Measurements from ENCODE around the gene HIGD2A. TPM values are rescaled to one million over a fixed set of nuclear protein-coding genes. Genes with fewer than 3 reads are reported as not detected.
A peak's percentile ranks its signal among the peaks of the same experiment; 100 is the strongest.

HIGD2A gene
- total and polyA plus RNA-seq, 9 of the 15 experiments (the other 6 are each of a cell fraction or from before 2014, with no cell fraction given): 94.7 to 264 (median 163) TPM

GRCh38 chr5:176388444-176389134, at the start of gene HIGD2A, which contains the start of gene NOP16 (continued):
- TF ChIP-seq VEZF1 (CRISPR knock-in tag; IDR thresholded peaks at IDR 0.05) (peak; percentile 92), U2AF2 (optimal IDR thresholded peaks at IDR 0.05; ENCODE audit: low read depth, low read length) (no peak), NEUROD1 (IDR thresholded peaks at IDR 0.05; ENCODE audit: borderline replicate concordance, low read depth, low read length, partially characterized antibody) (peak; percentile 85), NR2F6 (CRISPR knock-in tag; IDR thresholded peaks at IDR 0.05) (no peak), L3MBTL2 (IDR thresholded peaks at IDR 0.05) (peak; percentile 87), TAL1 (IDR thresholded peaks at IDR 0.05) (peak; percentile 36), ZNF398 (CRISPR knock-in tag; IDR thresholded peaks at IDR 0.05) (no peak), TRIM28 (IDR thresholded peaks at IDR 0.05) (peak; percentile 68; the same call in 1 of the 2 replicates), SPI1 (IDR thresholded peaks at IDR 0.05; ENCODE audit: borderline replicate concordance, low read depth, low read length) (peak; percentile 27; the same call in 1 of the 2 replicates), LARP7 (IDR thresholded peaks at IDR 0.05) (peak; percentile 86; the same call in 1 of the 2 replicates), TBP (optimal IDR thresholded peaks at IDR 0.05; ENCODE audit: low read depth, low read length) (peak; percentile 72), BRCA1 (IDR thresholded peaks at IDR 0.05) (no peak), BRCA1 (CRISPR knock-in tag; IDR thresholded peaks at IDR 0.05) (no peak), E2F8 (IDR thresholded peaks at IDR 0.05; ENCODE audit: low read depth, partially characterized antibody) (peak; percentile 95), ETV1 (tag; conservative IDR thresholded peaks at IDR 0.05; ENCODE audit: low read depth) (peak; percentile 96), HNRNPL (IDR thresholded peaks at IDR 0.05; ENCODE audit: low read depth, low read length) (no peak), GATA2 (CRISPR knock-in tag; IDR thresholded peaks at IDR 0.05) (no peak), FOXK2 (conservative IDR thresholded peaks at IDR 0.05 in 1 of 2, IDR thresholded peaks at IDR 0.05 in 1 of 2; ENCODE audit: low read depth in 2 of 2) (peak; percentile 74 to 85), U2AF1 (optimal IDR thresholded peaks at IDR 0.05; ENCODE audit: low read depth, low read length) (no peak), PHF20 (IDR thresholded peaks at IDR 0.05; ENCODE audit: partially characterized antibody) (peak; percentile 99), KDM2B (CRISPR knock-in tag; IDR thresholded peaks at IDR 0.05) (no peak), FOXP1 (CRISPR knock-in tag; IDR thresholded peaks at IDR 0.05) (peak; percentile 33)
